ENCODE measurements around the gene ITGB4. TPM values are rescaled to one million over a fixed set of nuclear protein-coding genes. Genes with fewer than 3 reads are reported as not detected.

ITGB4 gene
- total and polyA plus RNA-seq, 2 experiments from 2014 or later: 6.1 to 9.7 TPM

- no peaks in the 10 kb centered on the region; the same call in 1 of the 2 replicates for H3K4me1 ChIP-seq (ENCODE audit: insufficient read depth)
- no peak overlapping the region for H3K4me3 ChIP-seq
- no peaks in the 10 kb centered on the region for H3K9me2 ChIP-seq (ENCODE audit: insufficient read depth)
- Mint-ChIP-seq H3K36me3 (ENCODE audit: low read depth) (no peaks in the 10 kb centered on the region), H3K27ac (no peak overlapping the region), H3K4me1 (peaks cover 2% of the 10 kb centered on the region; the same call in 2 of the 3 replicates), H3K27me3 (ENCODE audit: insufficient read depth, low read depth, poor library complexity) (peaks cover 25% of the 10 kb centered on the region), H3K4me3 (no peak overlapping the region), H3K9me3 (no peaks in the 10 kb centered on the region)
- ATAC-seq (no peak), DNase-seq (ENCODE audit: low spot score) (no peak)
- no peaks in the 10 kb centered on the region for H3K79me2 ChIP-seq (replicated peaks; ENCODE audit: insufficient read depth)
- no peaks in the 10 kb centered on the region for H4K20me1 ChIP-seq (replicated peaks; ENCODE audit: insufficient read depth)
- H3K27ac ChIP-seq (ENCODE audit: low read depth): no peak overlapping the region
- H3K4me2 ChIP-seq: no peak overlapping the region
- H3K27me3 ChIP-seq (ENCODE audit: insufficient read depth): peaks cover 16% of the 10 kb centered on the region
- TF ChIP-seq, protein P1, sequence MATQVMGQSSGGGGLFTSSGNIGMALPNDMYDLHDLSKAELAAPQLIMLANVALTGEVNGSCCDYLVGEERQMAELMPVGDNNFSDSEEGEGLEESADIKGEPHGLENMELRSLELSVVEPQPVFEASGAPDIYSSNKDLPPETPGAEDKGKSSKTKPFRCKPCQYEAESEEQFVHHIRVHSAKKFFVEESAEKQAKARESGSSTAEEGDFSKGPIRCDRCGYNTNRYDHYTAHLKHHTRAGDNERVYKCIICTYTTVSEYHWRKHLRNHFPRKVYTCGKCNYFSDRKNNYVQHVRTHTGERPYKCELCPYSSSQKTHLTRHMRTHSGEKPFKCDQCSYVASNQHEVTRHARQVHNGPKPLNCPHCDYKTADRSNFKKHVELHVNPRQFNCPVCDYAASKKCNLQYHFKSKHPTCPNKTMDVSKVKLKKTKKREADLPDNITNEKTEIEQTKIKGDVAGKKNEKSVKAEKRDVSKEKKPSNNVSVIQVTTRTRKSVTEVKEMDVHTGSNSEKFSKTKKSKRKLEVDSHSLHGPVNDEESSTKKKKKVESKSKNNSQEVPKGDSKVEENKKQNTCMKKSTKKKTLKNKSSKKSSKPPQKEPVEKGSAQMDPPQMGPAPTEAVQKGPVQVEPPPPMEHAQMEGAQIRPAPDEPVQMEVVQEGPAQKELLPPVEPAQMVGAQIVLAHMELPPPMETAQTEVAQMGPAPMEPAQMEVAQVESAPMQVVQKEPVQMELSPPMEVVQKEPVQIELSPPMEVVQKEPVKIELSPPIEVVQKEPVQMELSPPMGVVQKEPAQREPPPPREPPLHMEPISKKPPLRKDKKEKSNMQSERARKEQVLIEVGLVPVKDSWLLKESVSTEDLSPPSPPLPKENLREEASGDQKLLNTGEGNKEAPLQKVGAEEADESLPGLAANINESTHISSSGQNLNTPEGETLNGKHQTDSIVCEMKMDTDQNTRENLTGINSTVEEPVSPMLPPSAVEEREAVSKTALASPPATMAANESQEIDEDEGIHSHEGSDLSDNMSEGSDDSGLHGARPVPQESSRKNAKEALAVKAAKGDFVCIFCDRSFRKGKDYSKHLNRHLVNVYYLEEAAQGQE (IDR thresholded peaks at IDR 0.05; ENCODE audit: unreplicated experiment): no peak
- TF ChIP-seq ETS1 (IDR thresholded peaks at IDR 0.05) (no peak), CREB1 (CRISPR knock-in tag; IDR thresholded peaks at IDR 0.05; ENCODE audit: low read depth) (no peak), EZH2phosphoT487 (IDR thresholded peaks at IDR 0.05; ENCODE audit: unreplicated experiment) (no peak), NANOG (IDR thresholded peaks at IDR 0.05; ENCODE audit: borderline replicate concordance) (no peak), POLR2AphosphoS5 (IDR thresholded peaks at IDR 0.05; ENCODE audit: low read depth) (no peak), EZH2 (IDR thresholded peaks at IDR 0.05; ENCODE audit: low read depth, unreplicated experiment) (no peak), JUNB (IDR thresholded peaks at IDR 0.05; ENCODE audit: unreplicated experiment) (no peak), ZNF114 (CRISPR knock-in tag; IDR thresholded peaks at IDR 0.05) (no peak)
- TF ChIP-seq, protein P2, sequence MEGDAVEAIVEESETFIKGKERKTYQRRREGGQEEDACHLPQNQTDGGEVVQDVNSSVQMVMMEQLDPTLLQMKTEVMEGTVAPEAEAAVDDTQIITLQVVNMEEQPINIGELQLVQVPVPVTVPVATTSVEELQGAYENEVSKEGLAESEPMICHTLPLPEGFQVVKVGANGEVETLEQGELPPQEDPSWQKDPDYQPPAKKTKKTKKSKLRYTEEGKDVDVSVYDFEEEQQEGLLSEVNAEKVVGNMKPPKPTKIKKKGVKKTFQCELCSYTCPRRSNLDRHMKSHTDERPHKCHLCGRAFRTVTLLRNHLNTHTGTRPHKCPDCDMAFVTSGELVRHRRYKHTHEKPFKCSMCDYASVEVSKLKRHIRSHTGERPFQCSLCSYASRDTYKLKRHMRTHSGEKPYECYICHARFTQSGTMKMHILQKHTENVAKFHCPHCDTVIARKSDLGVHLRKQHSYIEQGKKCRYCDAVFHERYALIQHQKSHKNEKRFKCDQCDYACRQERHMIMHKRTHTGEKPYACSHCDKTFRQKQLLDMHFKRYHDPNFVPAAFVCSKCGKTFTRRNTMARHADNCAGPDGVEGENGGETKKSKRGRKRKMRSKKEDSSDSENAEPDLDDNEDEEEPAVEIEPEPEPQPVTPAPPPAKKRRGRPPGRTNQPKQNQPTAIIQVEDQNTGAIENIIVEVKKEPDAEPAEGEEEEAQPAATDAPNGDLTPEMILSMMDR (conservative IDR thresholded peaks at IDR 0.05; ENCODE audit: low read depth in 2 of 2): no peak
- TF ChIP-seq, protein P3, sequence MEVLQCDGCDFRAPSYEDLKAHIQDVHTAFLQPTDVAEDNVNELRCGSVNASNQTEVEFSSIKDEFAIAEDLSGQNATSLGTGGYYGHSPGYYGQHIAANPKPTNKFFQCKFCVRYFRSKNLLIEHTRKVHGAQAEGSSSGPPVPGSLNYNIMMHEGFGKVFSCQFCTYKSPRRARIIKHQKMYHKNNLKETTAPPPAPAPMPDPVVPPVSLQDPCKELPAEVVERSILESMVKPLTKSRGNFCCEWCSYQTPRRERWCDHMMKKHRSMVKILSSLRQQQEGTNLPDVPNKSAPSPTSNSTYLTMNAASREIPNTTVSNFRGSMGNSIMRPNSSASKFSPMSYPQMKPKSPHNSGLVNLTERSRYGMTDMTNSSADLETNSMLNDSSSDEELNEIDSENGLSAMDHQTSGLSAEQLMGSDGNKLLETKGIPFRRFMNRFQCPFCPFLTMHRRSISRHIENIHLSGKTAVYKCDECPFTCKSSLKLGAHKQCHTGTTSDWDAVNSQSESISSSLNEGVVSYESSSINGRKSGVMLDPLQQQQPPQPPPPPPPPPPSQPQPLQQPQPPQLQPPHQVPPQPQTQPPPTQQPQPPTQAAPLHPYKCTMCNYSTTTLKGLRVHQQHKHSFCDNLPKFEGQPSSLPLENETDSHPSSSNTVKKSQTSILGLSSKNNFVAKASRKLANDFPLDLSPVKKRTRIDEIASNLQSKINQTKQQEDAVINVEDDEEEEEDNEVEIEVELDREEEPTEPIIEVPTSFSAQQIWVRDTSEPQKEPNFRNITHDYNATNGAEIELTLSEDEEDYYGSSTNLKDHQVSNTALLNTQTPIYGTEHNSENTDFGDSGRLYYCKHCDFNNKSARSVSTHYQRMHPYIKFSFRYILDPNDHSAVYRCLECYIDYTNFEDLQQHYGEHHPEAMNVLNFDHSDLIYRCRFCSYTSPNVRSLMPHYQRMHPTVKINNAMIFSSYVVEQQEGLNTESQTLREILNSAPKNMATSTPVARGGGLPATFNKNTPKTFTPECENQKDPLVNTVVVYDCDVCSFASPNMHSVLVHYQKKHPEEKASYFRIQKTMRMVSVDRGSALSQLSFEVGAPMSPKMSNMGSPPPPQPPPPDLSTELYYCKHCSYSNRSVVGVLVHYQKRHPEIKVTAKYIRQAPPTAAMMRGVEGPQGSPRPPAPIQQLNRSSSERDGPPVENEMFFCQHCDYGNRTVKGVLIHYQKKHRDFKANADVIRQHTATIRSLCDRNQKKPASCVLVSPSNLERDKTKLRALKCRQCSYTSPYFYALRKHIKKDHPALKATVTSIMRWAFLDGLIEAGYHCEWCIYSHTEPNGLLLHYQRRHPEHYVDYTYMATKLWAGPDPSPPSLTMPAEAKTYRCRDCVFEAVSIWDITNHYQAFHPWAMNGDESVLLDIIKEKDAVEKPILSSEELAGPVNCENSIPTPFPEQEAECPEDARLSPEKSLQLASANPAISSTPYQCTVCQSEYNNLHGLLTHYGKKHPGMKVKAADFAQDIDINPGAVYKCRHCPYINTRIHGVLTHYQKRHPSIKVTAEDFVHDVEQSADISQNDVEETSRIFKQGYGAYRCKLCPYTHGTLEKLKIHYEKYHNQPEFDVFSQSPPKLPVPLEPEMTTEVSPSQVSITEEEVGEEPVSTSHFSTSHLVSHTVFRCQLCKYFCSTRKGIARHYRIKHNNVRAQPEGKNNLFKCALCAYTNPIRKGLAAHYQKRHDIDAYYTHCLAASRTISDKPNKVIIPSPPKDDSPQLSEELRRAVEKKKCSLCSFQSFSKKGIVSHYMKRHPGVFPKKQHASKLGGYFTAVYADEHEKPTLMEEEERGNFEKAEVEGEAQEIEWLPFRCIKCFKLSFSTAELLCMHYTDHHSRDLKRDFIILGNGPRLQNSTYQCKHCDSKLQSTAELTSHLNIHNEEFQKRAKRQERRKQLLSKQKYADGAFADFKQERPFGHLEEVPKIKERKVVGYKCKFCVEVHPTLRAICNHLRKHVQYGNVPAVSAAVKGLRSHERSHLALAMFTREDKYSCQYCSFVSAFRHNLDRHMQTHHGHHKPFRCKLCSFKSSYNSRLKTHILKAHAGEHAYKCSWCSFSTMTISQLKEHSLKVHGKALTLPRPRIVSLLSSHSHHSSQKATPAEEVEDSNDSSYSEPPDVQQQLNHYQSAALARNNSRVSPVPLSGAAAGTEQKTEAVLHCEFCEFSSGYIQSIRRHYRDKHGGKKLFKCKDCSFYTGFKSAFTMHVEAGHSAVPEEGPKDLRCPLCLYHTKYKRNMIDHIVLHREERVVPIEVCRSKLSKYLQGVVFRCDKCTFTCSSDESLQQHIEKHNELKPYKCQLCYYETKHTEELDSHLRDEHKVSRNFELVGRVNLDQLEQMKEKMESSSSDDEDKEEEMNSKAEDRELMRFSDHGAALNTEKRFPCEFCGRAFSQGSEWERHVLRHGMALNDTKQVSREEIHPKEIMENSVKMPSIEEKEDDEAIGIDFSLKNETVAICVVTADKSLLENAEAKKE (CRISPR knock-in tag; IDR thresholded peaks at IDR 0.05): no peak
- H3K36me3 ChIP-seq (ENCODE audit: insufficient read depth): no peaks in the 10 kb centered on the region
- H3F3A ChIP-seq (replicated peaks; ENCODE audit: low read depth): peaks cover 12% of the 10 kb centered on the region; the same call in 1 of the 2 replicates
- no peak overlapping the region for H2AFZ ChIP-seq
These were observed 3.1 kb downstream of the ITGB4 start for GRCh38 chr17:75724016-75725003.

Data from GM23338 (cell line).